Measurements from ENCODE around the gene TRABD2A.
A peak's percentile ranks its signal among the peaks of the same experiment; 100 is the strongest.

The TRABD2A gene

DNA sequence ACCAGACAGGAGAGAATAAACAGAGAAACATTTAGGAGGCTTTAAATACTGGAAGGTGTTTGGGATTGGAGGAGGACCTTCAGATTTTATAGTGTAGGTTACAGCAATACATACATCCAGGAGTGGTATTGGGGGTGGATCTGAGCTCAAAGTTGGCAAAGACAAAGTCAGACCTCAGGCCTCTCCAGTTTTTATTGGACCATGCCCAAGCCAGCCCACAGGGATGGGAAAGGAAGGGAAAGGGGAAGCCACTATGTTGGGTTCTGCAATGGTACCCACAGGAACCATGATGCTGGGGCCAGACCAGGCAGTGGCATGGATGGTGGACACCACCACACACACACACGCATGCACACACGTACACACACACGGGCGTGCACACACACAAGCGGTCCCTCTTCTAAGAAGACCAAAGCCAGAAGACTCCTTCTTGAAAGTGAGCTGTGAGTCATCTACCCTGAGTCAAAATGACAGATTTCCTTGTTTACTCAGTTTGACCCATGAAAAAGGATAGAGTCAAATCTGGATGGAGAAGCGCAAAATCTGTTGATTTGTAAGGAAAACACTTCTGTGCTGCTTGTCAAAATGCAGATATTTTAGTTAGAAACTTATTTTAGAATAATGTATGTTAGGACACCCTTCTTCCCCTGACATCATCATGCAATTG is 87.9 kb downstream of the TRABD2A start:
- H2AFZ ChIP-seq (ENCODE audit: insufficient read depth, low read length, poor library complexity): no peak overlapping the region
- WGBS (ENCODE audit: extremely low coverage, insufficient coverage, insufficient read length): no CpG with 5 or more reads among the region's 6 CpGs
- H3K18ac ChIP-seq (ENCODE audit: low read length): no peak overlapping the region
- no peak overlapping the region for H2BK120ac ChIP-seq (ENCODE audit: insufficient read depth, low read length, poor library complexity)
- no peak overlapping the region for H4K12ac ChIP-seq (ENCODE audit: low read depth, low read length)
- H3K4me3 ChIP-seq (ENCODE audit: low read depth, low read length): no peak overlapping the region
- H3K9ac ChIP-seq (ENCODE audit: low read length): no peak overlapping the region
- H3K14ac ChIP-seq (ENCODE audit: low read length): no peak overlapping the region
- H4K91ac ChIP-seq (ENCODE audit: low read depth, low read length): no peak overlapping the region
- H3K23ac ChIP-seq (ENCODE audit: low read length): no peak overlapping the region
- H3K27me3 ChIP-seq (ENCODE audit: insufficient read depth, low read length): no peaks in the 10 kb centered on the region
- no peak overlapping the region for H2BK12ac ChIP-seq (ENCODE audit: low read length)
- H3K27ac ChIP-seq (ENCODE audit: low read depth, low read length): no peak overlapping the region
- H3K9me3 ChIP-seq (ENCODE audit: insufficient read depth, low read depth, low read length): peaks cover 1% of the 10 kb centered on the region
- no peaks in the 10 kb centered on the region for H3K36me3 ChIP-seq (ENCODE audit: control insufficient read depth in 1 of 2, insufficient read depth in 2 of 2, low read length in 2 of 2)
- H3K4me2 ChIP-seq (ENCODE audit: low read length): no peak overlapping the region
- no peak overlapping the region for H2BK5ac ChIP-seq (ENCODE audit: low read depth, low read length, poor library complexity)
- no peaks in the 10 kb centered on the region for H3K79me2 ChIP-seq (ENCODE audit: control insufficient read depth, insufficient read depth, low read length, poor library complexity)
- no peaks in the 10 kb centered on the region for H3K4me1 ChIP-seq (ENCODE audit: control insufficient read depth in 1 of 2, insufficient read depth in 2 of 2, low read length in 2 of 2)
- peak in 1 of 2 donors; percentile 5 for DNase-seq
- H4K8ac ChIP-seq (ENCODE audit: low read depth, low read length): no peak overlapping the region
- H3K79me1 ChIP-seq (ENCODE audit: low read length): no peaks in the 10 kb centered on the region
- no peak overlapping the region for H3K4ac ChIP-seq (ENCODE audit: low read depth, low read length)
- no peak overlapping the region for H2AK5ac ChIP-seq (ENCODE audit: low read length)

DNA sequence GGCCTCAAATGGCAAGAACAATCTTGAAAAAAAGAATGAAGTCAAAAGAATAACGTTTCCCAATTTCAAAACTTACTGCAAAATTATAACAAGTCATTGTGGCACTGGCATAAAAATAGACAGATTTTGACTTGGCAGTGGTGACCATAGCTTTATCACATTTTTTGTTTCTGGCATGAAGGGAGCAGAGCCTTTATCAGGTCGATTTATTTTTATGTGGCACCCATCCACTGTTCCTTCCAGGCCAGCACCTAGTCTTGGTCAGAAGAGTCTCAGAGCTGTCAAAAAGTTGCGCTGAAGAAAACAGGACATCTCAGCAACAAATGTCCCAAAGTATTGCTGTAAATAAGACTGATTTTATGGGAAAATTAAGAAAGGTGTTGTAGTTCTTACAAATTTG is 92.4 kb downstream of the TRABD2A start:
- no peak overlapping the region for H4K91ac ChIP-seq (ENCODE audit: low read depth, low read length)
- no peak for DNase-seq
- H3K4me3 ChIP-seq (ENCODE audit: low read depth, low read length): no peak overlapping the region
- no peak overlapping the region for H2BK12ac ChIP-seq (ENCODE audit: low read length)
- no peak overlapping the region for H2BK5ac ChIP-seq (ENCODE audit: low read depth, low read length, poor library complexity)
- H3K79me1 ChIP-seq (ENCODE audit: low read length): no peaks in the 10 kb centered on the region
- no peak overlapping the region for H3K4ac ChIP-seq (ENCODE audit: low read depth, low read length)
- no peak overlapping the region for H3K18ac ChIP-seq (ENCODE audit: low read length)
- no peak overlapping the region for H3K9ac ChIP-seq (ENCODE audit: low read length)
- no peak overlapping the region for H4K8ac ChIP-seq (ENCODE audit: low read depth, low read length)
- no peak overlapping the region for H3K4me2 ChIP-seq (ENCODE audit: low read length)
- H3K9me3 ChIP-seq (ENCODE audit: insufficient read depth, low read depth, low read length): peaks cover 1% of the 10 kb centered on the region
- no peaks in the 10 kb centered on the region for H3K79me2 ChIP-seq (ENCODE audit: control insufficient read depth, insufficient read depth, low read length, poor library complexity)
- H3K4me1 ChIP-seq (ENCODE audit: control insufficient read depth in 1 of 2, insufficient read depth in 2 of 2, low read length in 2 of 2): no peaks in the 10 kb centered on the region
- H3K14ac ChIP-seq (ENCODE audit: low read length): no peak overlapping the region
- H3K23ac ChIP-seq (ENCODE audit: low read length): no peak overlapping the region
- no peak overlapping the region for H3K27ac ChIP-seq (ENCODE audit: low read depth, low read length)
- H2BK120ac ChIP-seq (ENCODE audit: insufficient read depth, low read length, poor library complexity): no peak overlapping the region
- H2AFZ ChIP-seq (ENCODE audit: insufficient read depth, low read length, poor library complexity): no peak overlapping the region
- no peak overlapping the region for H2AK5ac ChIP-seq (ENCODE audit: low read length)
- WGBS (ENCODE audit: extremely low coverage, insufficient coverage, insufficient read length): no CpG with 5 or more reads among the region's 3 CpGs
- no peaks in the 10 kb centered on the region for H3K36me3 ChIP-seq (ENCODE audit: control insufficient read depth in 1 of 2, insufficient read depth in 2 of 2, low read length in 2 of 2)
- no peak overlapping the region for H4K12ac ChIP-seq (ENCODE audit: low read depth, low read length)
- H3K27me3 ChIP-seq (ENCODE audit: insufficient read depth, low read length): no peaks in the 10 kb centered on the region

- H4K91ac ChIP-seq (ENCODE audit: low read depth, low read length): no peak overlapping the region
- H3K23ac ChIP-seq (ENCODE audit: low read length): no peak overlapping the region
- H3K4me3 ChIP-seq (ENCODE audit: low read depth, low read length): no peak overlapping the region
- peaks cover 1% of the 10 kb centered on the region for H3K9me3 ChIP-seq (ENCODE audit: insufficient read depth, low read depth, low read length)
- H2BK5ac ChIP-seq (ENCODE audit: low read depth, low read length, poor library complexity): no peak overlapping the region
- H2AK5ac ChIP-seq (ENCODE audit: low read length): no peak overlapping the region
- H3K36me3 ChIP-seq (ENCODE audit: control insufficient read depth in 1 of 2, insufficient read depth in 2 of 2, low read length in 2 of 2): no peaks in the 10 kb centered on the region
- no peak overlapping the region for H3K27ac ChIP-seq (ENCODE audit: low read depth, low read length)
- H3K79me2 ChIP-seq (ENCODE audit: control insufficient read depth, insufficient read depth, low read length, poor library complexity): no peaks in the 10 kb centered on the region
- no peak overlapping the region for H2BK120ac ChIP-seq (ENCODE audit: insufficient read depth, low read length, poor library complexity)
- no CpG with 5 or more reads among the region's 1 CpG for WGBS (ENCODE audit: extremely low coverage, insufficient coverage, insufficient read length)
- H4K12ac ChIP-seq (ENCODE audit: low read depth, low read length): no peak overlapping the region
- H3K27me3 ChIP-seq (ENCODE audit: insufficient read depth, low read length): no peaks in the 10 kb centered on the region
- H2BK12ac ChIP-seq (ENCODE audit: low read length): no peak overlapping the region
- no peaks in the 10 kb centered on the region for H3K4me1 ChIP-seq (ENCODE audit: control insufficient read depth in 1 of 2, insufficient read depth in 2 of 2, low read length in 2 of 2)
- no peak overlapping the region for H3K4me2 ChIP-seq (ENCODE audit: low read length)
- H3K4ac ChIP-seq (ENCODE audit: low read depth, low read length): no peak overlapping the region
- no peak overlapping the region for H3K9ac ChIP-seq (ENCODE audit: low read length)
- no peak overlapping the region for H4K8ac ChIP-seq (ENCODE audit: low read depth, low read length)
- H3K18ac ChIP-seq (ENCODE audit: low read length): no peak overlapping the region
- no peak overlapping the region for H2AFZ ChIP-seq (ENCODE audit: insufficient read depth, low read length, poor library complexity)
- H3K14ac ChIP-seq (ENCODE audit: low read length): no peak overlapping the region
- no peak for DNase-seq
- no peaks in the 10 kb centered on the region for H3K79me1 ChIP-seq (ENCODE audit: low read length)
Measured at GRCh38 chr2:84788027-84788426, 92.9 kb downstream of the TRABD2A start.

DNA sequence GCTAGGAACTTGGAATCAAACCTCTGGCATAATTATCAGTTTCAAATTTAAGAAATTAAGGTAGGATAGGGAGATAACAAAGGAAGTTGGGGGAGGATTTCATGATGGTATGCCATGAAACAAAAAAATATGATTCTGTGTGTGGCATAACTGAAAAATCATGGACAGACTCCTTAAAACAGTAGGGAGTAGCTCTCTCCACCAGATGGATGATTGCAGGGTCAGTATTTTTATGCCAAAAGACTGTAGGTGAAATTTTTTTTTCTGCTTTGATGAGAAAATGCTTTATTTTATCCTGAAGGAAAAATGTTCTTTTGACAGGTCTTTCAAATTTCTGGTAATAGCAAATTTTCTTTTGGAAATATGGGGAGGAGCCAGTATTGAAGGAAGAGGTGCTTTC is 94.3 kb downstream of the TRABD2A start:
- Histone ChIP-seq H2BK120ac (ENCODE audit: insufficient read depth, low read length, poor library complexity) (no peak overlapping the region), H4K8ac (ENCODE audit: low read depth, low read length) (no peak overlapping the region), H3K23ac (ENCODE audit: low read length) (no peak overlapping the region), H3K14ac (ENCODE audit: low read length) (no peak overlapping the region), H2BK5ac (ENCODE audit: low read depth, low read length, poor library complexity) (no peak overlapping the region), H3K9ac (ENCODE audit: low read length) (no peak overlapping the region), H3K18ac (ENCODE audit: low read length) (no peak overlapping the region), H3K9me3 (ENCODE audit: insufficient read depth, low read depth, low read length) (no peaks in the 10 kb centered on the region), H3K79me1 (ENCODE audit: low read length) (no peaks in the 10 kb centered on the region), H2AFZ (ENCODE audit: insufficient read depth, low read length, poor library complexity) (no peak overlapping the region), H4K12ac (ENCODE audit: low read depth, low read length) (no peak overlapping the region), H3K4ac (ENCODE audit: low read depth, low read length) (no peak overlapping the region), H2BK12ac (ENCODE audit: low read length) (no peak overlapping the region), H3K4me1 (ENCODE audit: control insufficient read depth in 1 of 2, insufficient read depth in 2 of 2, low read length in 2 of 2) (no peaks in the 10 kb centered on the region), H3K27me3 (ENCODE audit: insufficient read depth, low read length) (no peaks in the 10 kb centered on the region), H4K91ac (ENCODE audit: low read depth, low read length) (no peak overlapping the region), H3K4me3 (ENCODE audit: low read depth, low read length) (no peak overlapping the region), H3K4me2 (ENCODE audit: low read length) (no peak overlapping the region), H3K79me2 (ENCODE audit: control insufficient read depth, insufficient read depth, low read length, poor library complexity) (no peaks in the 10 kb centered on the region), H3K27ac (ENCODE audit: low read depth, low read length) (no peak overlapping the region), H3K36me3 (ENCODE audit: control insufficient read depth in 1 of 2, insufficient read depth in 2 of 2, low read length in 2 of 2) (no peaks in the 10 kb centered on the region), H2AK5ac (ENCODE audit: low read length) (no peak overlapping the region)
- no peak for DNase-seq

All from trophoblast cell (in vitro differentiated cells and primary cell).